Panc1 (cell line): ENCODE data around the gene RPRD1A. TPM values are rescaled to one million over a fixed set of nuclear protein-coding genes. Genes with fewer than 3 reads are reported as not detected.

ENCODE experiments used
- ATAC-seq: fragments of 200-7000 bp; cut with Tn5 transposase; 2 replicates; pipeline ENCODE4 v1.9.1; 2020; ENCODE audit warnings: mild to moderate bottlenecking, moderate library complexity
- BruUV-seq: library from RNA; stranded (reverse); fragments of 400-500 nt; replicated peaks from 2 replicates; lab custom pipeline; 2021; lab: Mats Ljungman, UMichigan
- CTCF ChIA-PET: fragments of 300-600 bp; sonication (Branson Sonifier 250); formaldehyde crosslinking; loops from one replicate; lab custom pipeline; 2022; ENCODE audit warnings: antibody characterized with exemption; lab: Charles Lee
- POLR2A ChIA-PET: fragments of 300-600 bp; sonication (Branson Sonifier 250); formaldehyde crosslinking; loops from one replicate; lab custom pipeline; 2022; ENCODE audit warnings: antibody characterized with exemption; lab: Charles Lee
- DNase-seq: peaks from one replicate; pipeline ENCODE4 v3.0.0-alpha.2; 2010; ENCODE audit warnings: low read depth, low spot score
- H3K27ac ChIP-seq: 2 replicates; pipeline ENCODE4 v1.5.1; 2011; ENCODE audit warnings: mild to moderate bottlenecking, low read length, inconsistent platforms
- H3K27me3 ChIP-seq: fragments of 200-500 bp; sonication (Bioruptor generic); 2 replicates; pipeline ENCODE4 v1.6.0; 2014; ENCODE audit warnings: low read length, inconsistent platforms; ENCODE audit not compliant: control insufficient read depth, insufficient read depth
- H3K36me3 ChIP-seq: fragments of 200-500 bp; sonication (Bioruptor generic); 2 replicates; pipeline ENCODE4 v1.5.1; 2014; ENCODE audit warnings: inconsistent platforms, mild to moderate bottlenecking, low read length, moderate library complexity; ENCODE audit not compliant: control insufficient read depth, insufficient read depth
- H3K4me1 ChIP-seq: 2 replicates; pipeline ENCODE4 v1.5.1; 2011; ENCODE audit warnings: inconsistent platforms, mild to moderate bottlenecking, low read length, moderate library complexity; ENCODE audit not compliant: control insufficient read depth, insufficient read depth
- H3K4me3 ChIP-seq, 2 experiments: 2 replicates each; pipeline ENCODE4 v1.5.1; 2011 to 2012; ENCODE audit warnings: low read depth in 2 of 2, low read length in 2 of 2, mild to moderate bottlenecking in 2 of 2, inconsistent platforms in 1 of 2, moderate library complexity in 1 of 2
- H3K9me3 ChIP-seq: fragments of 200-500 bp; sonication (Bioruptor generic); 2 replicates; pipeline ENCODE4 v1.5.1; 2014; ENCODE audit warnings: low read depth, mild to moderate bottlenecking, inconsistent platforms, low read length, moderate library complexity; ENCODE audit not compliant: control insufficient read depth, insufficient read depth
- CTCF ChIP-seq: fragments of 450-650 bp; IDR thresholded peaks from 2 replicates; pipeline ENCODE4 v1.5.1; 2017; ENCODE audit warnings: mild to moderate bottlenecking
- POLR2AphosphoS5 ChIP-seq: IDR thresholded peaks from 2 replicates; pipeline ENCODE4 v1.6.1; 2012; ENCODE audit warnings: mild to moderate bottlenecking, low read depth, low read length, moderate library complexity
- REST ChIP-seq, 2 experiments: IDR thresholded peaks; 2 replicates each; pipeline ENCODE4 v1.6.1; 2011 to 2012; ENCODE audit warnings: low read depth in 2 of 2, control low read depth in 1 of 2, low read length in 1 of 2, mild to moderate bottlenecking in 1 of 2, moderate library complexity in 1 of 2; ENCODE audit not compliant: insufficient read depth in 1 of 2
- SIN3A ChIP-seq: IDR thresholded peaks from 2 replicates; pipeline ENCODE4 v1.6.1; 2012; ENCODE audit warnings: low read depth, mild to moderate bottlenecking, low read length, moderate library complexity, borderline replicate concordance; ENCODE audit not compliant: insufficient read depth
- TCF7L2 ChIP-seq: IDR thresholded peaks from 2 replicates; pipeline ENCODE4 v1.6.1; 2011; ENCODE audit warnings: mild to moderate bottlenecking, low read depth, low read length, inconsistent platforms
- in situ Hi-C: cut with HindIII; loops from 2 replicates; pipeline ENCODE4 v1.10.0; 2016; ENCODE audit warnings: low sequenced_read_pairs, low pct_unique_long_range_greater_than_20kb
- intact Hi-C: fragments of 100-400 bp; cut with micrococcal nuclease; formaldehyde crosslinking; loops from one replicate; pipeline ENCODE4 v1.10.0; 2022; ENCODE audit not compliant: unreplicated experiment
- total RNA-seq: library from RNA; stranded (reverse); gene quantifications from one replicate; pipeline ENCODE4 v1.2.1, GENCODE V29; 2021; ENCODE audit not compliant: unreplicated experiment

Gene RPRD1A
- total RNA-seq, 1 experiment from 2014 or later: 44.0 TPM

GRCh38 chr18:36023336-36023735, 44.0 kb downstream of the RPRD1A start:
- no peak for ATAC-seq
- Histone ChIP-seq H3K27ac (no peak overlapping the region), H3K36me3 (peaks cover 7% of the 10 kb centered on the region; the same call in 1 of the 2 replicates), H3K9me3 (no peaks in the 10 kb centered on the region), H3K4me3 (no peak overlapping the region), H3K4me1 (no peaks in the 10 kb centered on the region), H3K27me3 (no peaks in the 10 kb centered on the region)
- POLR2A ChIA-PET: no interaction called here
- CTCF ChIA-PET: no interaction called here
- in situ Hi-C loops: no loop called here
- intact Hi-C loops: no loop called here
- no peak for DNase-seq
- no TSS peak for BruUV-seq
- no peak for TF ChIP-seq POLR2AphosphoS5
- no peak for TF ChIP-seq REST (IDR thresholded peaks at IDR 0.05; ENCODE audit: insufficient read depth in 1 of 2, low read depth in 2 of 2, low read length in 1 of 2)
- no peak for TF ChIP-seq SIN3A
- TF ChIP-seq CTCF: no peak
- TF ChIP-seq TCF7L2: no peak

GRCh38 chr18:36020174-36020711, 47.1 kb downstream of the RPRD1A start:
- Histone ChIP-seq H3K36me3 (peaks cover 3% of the 10 kb centered on the region; the same call in 1 of the 2 replicates), H3K4me3 (no peak overlapping the region), H3K27me3 (no peaks in the 10 kb centered on the region), H3K9me3 (no peaks in the 10 kb centered on the region), H3K4me1 (no peaks in the 10 kb centered on the region), H3K27ac (no peak overlapping the region)
- ChIA-PET CTCF (no interaction called here), POLR2A (no interaction called here)
- BruUV-seq: no TSS peak
- no peak for TF ChIP-seq POLR2AphosphoS5
- TF ChIP-seq SIN3A: no peak
- TF ChIP-seq CTCF: no peak
- TF ChIP-seq REST (IDR thresholded peaks at IDR 0.05; ENCODE audit: insufficient read depth in 1 of 2, low read depth in 2 of 2, low read length in 1 of 2): no peak
- TF ChIP-seq TCF7L2: no peak
- ATAC-seq (no peak), DNase-seq (no peak)
- in situ Hi-C loops (no loop called here), intact Hi-C loops (no loop called here)
